ENCODE results near the gene PGRMC1.
A peak's percentile ranks its signal among the peaks of the same experiment; 100 is the strongest.

DNA sequence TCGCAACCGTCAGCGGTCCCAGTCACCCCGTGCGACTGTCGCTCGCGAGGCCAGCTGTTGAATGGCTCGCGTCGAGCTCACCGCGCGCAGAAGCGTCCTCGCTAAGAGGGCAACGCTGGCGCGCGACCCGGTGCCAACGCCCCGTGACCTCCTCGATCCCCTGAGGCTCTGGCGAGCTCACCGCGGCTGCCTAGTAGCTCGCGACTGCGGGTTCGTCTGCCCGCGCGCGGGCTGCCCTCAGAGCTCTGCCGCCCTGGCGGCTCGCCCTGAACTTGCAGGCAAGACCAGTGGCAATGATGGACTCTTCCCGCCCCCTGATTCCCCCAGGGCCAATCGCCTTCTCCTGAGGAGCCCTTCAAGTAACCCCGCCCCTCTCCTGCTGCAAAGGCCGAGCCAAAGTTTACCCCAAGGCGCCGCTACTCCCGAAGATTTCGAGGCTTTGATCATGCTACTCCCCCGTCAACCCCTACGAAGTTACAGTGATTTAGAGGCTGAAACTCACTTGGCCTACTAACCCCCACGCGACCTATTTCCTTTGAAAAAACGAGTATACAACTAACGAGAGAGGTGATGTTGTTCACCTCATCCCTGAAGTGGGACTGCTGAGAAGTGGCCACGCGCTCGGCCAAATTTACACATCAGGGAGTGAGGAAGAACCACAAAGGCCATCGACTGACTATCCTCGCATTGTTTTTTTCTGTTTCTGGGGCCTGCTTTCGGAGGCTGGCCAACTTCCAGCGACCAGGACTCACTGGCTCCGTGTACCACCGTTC lies 37.5 kb downstream of the PGRMC1 start:
- TF ChIP-seq CTCF (IDR thresholded peaks at IDR 0.05): no peak
- no peak for TF ChIP-seq ATF3 (CRISPR knock-in tag; conservative IDR thresholded peaks at IDR 0.05)
- TF ChIP-seq MAX (CRISPR knock-in tag; IDR thresholded peaks at IDR 0.05): peak; percentile 75
- TF ChIP-seq FOXP4 (CRISPR knock-in tag; IDR thresholded peaks at IDR 0.05): no peak
- no peak for TF ChIP-seq JUN (CRISPR knock-in tag; IDR thresholded peaks at IDR 0.05)
- no peak for TF ChIP-seq ZNF121 (CRISPR knock-in tag; IDR thresholded peaks at IDR 0.05)
- TF ChIP-seq, protein P1, sequence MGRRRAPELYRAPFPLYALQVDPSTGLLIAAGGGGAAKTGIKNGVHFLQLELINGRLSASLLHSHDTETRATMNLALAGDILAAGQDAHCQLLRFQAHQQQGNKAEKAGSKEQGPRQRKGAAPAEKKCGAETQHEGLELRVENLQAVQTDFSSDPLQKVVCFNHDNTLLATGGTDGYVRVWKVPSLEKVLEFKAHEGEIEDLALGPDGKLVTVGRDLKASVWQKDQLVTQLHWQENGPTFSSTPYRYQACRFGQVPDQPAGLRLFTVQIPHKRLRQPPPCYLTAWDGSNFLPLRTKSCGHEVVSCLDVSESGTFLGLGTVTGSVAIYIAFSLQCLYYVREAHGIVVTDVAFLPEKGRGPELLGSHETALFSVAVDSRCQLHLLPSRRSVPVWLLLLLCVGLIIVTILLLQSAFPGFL (CRISPR knock-in tag; IDR thresholded peaks at IDR 0.05; ENCODE audit: borderline replicate concordance): no peak
- TF ChIP-seq IRF2 (CRISPR knock-in tag; IDR thresholded peaks at IDR 0.05; ENCODE audit: borderline replicate concordance, low read depth): no peak
- TF ChIP-seq, protein P2, sequence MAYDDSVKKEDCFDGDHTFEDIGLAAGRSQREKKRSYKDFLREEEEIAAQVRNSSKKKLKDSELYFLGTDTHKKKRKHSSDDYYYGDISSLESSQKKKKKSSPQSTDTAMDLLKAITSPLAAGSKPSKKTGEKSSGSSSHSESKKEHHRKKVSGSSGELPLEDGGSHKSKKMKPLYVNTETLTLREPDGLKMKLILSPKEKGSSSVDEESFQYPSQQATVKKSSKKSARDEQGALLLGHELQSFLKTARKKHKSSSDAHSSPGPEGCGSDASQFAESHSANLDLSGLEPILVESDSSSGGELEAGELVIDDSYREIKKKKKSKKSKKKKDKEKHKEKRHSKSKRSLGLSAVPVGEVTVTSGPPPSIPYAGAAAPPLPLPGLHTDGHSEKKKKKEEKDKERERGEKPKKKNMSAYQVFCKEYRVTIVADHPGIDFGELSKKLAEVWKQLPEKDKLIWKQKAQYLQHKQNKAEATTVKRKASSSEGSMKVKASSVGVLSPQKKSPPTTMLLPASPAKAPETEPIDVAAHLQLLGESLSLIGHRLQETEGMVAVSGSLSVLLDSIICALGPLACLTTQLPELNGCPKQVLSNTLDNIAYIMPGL (CRISPR knock-in tag; IDR thresholded peaks at IDR 0.05): 0 out of 2 replicates have a peak, but pooled peaks have one; percentile 27
- no peak for TF ChIP-seq AFF4 (CRISPR knock-in tag; IDR thresholded peaks at IDR 0.05; ENCODE audit: borderline replicate concordance)
- no peak for TF ChIP-seq PRDM15 (CRISPR knock-in tag; IDR thresholded peaks at IDR 0.05)
- TF ChIP-seq, protein P3, sequence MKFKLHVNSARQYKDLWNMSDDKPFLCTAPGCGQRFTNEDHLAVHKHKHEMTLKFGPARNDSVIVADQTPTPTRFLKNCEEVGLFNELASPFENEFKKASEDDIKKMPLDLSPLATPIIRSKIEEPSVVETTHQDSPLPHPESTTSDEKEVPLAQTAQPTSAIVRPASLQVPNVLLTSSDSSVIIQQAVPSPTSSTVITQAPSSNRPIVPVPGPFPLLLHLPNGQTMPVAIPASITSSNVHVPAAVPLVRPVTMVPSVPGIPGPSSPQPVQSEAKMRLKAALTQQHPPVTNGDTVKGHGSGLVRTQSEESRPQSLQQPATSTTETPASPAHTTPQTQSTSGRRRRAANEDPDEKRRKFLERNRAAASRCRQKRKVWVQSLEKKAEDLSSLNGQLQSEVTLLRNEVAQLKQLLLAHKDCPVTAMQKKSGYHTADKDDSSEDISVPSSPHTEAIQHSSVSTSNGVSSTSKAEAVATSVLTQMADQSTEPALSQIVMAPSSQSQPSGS (CRISPR knock-in tag; IDR thresholded peaks at IDR 0.05; ENCODE audit: borderline replicate concordance, low read depth): no peak
- no peak for TF ChIP-seq ZNF138 (CRISPR knock-in tag; conservative IDR thresholded peaks at IDR 0.05)
- TF ChIP-seq NFYB (CRISPR knock-in tag; conservative IDR thresholded peaks at IDR 0.05; ENCODE audit: low read depth): 0 out of 2 replicates have a peak, but pooled peaks have one; percentile 15

Data from WTC11 (cell line).